Measurements from ENCODE around the gene ANKLE2.

The ANKLE2 gene

DNA sequence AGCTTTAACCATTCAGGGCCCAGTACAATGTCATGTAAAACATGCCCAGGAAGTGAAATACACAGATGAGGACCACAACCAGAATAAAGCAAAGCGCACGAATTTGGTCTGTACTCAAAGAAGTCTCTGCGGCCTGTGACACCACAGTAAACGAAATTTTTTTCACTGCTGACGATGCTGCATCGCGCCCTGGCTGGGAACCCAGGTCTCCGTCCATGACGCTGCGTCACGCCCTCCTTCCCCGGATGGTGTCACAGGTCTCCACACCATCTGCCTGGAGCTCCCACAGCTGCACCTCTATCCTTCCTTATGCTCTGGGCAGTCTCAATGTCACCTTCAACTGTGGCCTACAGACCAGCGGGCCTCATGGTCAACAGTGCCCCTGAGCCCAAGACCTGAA, 17.8 kb downstream of the ANKLE2 start:
- no peak for DNase-seq

DNA sequence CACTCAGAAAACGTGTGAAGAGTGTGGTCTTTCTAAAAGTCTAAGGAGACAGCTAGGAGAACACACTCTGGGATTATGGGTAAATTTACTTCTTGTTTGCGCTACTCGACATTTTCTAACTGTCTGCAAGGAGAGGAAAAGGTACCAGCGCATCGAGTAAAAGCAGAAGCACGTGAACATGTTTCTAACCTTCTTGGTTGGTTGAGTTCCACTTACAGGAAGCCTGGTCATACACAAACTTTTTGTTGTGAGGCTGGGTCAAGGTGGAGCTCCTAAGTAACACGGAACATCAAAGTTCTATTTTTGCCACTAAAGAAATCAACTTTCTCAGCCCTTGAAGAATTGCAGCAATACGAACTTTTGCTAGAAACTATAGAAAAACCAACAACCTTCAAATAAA, 20.0 kb downstream of the ANKLE2 start:
- DNase-seq = no peak

DNA sequence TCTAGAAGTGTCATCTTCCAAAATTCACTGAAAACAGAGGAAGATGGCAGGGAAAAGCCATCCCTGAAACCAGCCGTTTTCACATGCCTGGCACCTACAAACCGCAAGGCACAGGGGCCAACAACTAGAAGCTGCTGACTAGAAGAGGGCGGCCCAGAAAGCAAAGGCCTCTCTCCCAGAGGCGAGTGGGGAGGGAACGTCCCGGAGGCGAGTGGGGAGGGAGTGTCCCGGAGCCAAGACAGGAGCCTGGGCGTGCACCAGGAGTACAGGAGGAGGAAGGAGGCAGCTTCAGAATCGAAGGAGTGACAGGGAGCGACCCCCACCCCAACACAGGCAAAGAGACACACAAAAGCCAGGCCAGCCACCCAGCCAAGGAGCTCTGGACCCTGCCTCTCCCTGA, 21.0 kb downstream of the ANKLE2 start:
- no peak for DNase-seq

DNA sequence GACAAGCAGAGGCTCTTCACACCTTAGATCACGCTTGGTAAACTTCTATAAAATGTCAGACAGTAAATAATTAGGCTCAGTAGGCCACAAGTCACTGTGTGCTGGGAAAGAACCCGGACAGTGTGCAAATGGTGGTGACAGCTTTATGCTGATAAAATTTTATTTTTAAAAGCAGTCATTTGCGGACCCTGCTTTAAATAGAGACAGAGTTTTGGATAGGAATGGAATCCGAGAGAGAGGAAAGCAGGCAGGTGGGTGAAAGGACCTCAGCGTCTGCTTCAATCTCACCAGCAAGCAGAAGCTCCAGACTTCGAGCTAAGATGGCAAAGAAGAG, 21.4 kb downstream of the ANKLE2 start:
- no peak for DNase-seq

DNA sequence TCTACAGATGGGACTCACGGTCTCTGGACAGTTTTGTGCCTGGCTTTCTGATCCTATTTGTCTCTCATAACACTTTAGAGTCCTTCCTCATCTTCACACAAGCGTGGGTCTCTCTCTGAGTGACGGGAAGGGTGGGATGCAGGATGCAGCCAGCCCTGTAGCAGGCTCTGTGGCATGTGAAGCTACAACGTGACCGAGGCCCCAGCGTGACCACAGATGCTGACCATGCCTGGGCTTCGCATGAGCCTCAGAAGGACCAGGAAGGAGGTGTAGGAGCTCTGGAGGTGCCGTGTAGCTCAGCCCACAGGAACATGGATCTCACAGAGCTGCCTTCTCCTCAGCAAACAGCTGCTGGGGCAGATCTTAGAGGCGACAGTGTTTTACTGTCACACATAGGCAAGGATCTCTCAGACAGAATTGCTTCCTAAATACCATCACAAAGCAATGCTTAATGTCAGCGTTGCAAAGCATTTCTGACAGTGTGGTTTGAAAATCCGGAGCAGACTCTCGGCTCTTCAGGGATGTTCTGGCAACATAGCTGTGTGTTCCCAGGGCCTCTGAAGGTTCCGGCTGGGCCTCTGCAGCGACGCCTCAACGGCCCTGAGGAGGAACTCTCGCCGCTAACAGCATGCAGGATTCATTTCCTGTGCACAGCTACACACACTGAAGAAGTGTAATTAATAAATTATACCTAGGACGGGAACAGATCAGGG, 21.9 kb downstream of the ANKLE2 start:
- no peak for DNase-seq

DNA sequence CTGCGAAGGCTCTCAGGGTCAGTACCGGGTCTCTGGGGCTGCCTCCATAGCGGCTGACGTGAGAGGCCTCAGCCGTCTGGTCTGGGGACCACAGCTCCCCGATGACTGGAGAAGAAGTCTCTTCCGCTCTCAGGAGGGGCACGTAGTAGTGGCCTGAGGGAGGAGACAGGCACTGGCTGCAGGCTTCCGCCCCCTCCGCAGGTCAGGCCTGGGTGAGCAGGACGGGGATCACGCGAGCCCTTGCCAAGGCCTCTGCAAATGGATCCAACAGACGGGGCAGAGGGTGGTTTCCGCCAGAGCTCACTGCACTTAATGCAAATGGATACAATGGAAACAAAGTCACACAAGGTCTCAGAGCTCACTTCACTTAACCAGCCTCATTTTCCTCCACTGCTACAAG, 24.7 kb downstream of the ANKLE2 start:
- no peak for DNase-seq

DNA sequence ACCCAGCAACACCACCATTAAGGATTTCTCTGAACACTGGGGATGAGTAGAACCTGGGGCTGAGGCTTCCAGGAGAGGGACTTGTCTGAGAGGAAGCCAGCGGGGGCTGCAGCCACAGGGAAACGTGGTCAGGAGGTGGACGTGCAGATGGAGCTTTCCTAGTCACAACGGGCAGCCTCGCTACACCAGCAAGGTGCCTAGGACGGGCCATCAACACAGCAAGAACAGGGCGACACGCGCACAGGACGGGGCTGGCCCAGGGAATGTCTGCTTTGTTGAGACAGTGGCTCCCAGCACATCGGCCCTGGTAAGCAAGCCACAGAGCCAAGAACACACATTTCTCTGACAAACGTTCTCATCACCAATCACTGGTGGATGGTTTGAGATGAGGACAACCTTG, 25.3 kb downstream of the ANKLE2 start:
- DNase-seq = no peak

DNA sequence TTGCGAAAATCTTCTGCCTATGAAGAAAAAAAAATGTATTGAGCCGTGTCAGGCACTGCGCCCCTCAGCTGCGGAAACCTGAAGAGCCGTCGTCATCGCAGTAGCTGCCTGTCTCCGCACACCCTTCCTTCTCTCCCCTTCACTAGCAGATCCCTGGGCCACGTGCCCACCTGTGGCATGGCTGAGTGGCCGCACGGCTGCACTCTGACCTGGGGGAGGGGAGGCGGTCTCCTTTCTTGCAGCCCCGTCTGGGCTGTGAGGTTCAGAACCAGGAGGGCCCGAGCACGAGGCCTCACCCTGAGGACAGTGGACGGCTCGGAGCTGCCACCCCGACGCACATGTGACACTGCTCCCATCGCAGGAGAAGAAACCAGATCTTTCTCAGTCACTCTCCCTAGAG, 26.1 kb downstream of the ANKLE2 start:
- no peak for DNase-seq

DNA sequence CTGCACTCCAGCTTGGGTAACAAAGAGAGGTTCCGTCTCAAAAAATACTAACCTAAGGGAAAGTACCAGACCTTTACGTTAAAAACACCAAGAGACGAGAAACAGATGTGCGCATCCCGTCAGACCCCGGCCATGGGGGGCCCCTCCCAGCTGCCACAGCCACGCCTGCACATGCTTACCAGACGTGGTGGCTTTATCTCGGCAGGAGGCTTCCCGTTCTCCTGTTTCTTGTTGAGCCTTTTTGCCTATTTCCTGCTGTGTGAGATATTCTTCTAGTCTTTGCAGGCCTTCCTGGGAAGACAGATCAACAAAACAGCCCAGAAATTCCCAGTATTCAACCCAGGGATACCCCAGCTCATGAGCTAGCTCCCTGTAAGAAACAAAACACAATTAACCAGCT, 27.4 kb downstream of the ANKLE2 start:
- no peak for DNase-seq

DNA sequence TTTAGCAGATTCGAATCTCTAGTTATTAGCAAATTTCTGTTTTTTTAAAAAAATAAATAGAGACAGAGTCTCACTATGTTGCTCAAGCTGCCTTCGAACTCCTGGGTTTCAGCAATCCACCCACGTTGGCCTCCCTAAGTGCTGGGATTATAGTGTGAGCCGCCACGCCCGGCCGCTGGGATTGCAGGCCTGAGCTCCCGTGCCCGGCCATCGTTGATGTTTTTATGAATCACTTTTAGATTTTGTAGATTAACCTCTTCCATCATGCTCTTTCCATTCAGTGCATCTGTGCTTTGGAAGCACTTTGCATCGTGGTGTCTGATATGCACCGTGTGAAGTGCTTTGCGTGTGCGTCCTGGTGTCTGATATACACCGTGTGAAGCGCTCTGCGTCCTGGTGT, 30.1 kb downstream of the ANKLE2 start:
- DNase-seq = no peak

DNA sequence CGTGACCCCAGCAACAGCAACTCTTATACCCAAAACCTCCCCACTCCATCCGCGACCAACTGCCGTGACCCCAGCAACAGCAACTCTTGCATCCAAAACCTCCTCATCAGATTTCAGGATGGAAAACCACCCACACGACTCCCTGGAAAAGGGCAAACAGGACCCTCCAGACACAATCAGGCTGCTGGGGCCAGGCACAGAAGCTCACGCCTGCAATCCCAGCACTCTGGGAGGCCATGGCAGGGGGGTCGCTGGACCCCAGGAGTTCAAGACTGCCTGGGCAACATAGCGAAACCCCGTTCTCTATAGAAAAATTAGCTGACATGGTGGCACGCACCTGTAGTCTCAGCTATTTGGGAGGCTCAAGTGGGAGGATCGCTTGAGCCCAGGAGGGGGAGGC, 31.3 kb downstream of the ANKLE2 start:
- no peak for DNase-seq

DNA sequence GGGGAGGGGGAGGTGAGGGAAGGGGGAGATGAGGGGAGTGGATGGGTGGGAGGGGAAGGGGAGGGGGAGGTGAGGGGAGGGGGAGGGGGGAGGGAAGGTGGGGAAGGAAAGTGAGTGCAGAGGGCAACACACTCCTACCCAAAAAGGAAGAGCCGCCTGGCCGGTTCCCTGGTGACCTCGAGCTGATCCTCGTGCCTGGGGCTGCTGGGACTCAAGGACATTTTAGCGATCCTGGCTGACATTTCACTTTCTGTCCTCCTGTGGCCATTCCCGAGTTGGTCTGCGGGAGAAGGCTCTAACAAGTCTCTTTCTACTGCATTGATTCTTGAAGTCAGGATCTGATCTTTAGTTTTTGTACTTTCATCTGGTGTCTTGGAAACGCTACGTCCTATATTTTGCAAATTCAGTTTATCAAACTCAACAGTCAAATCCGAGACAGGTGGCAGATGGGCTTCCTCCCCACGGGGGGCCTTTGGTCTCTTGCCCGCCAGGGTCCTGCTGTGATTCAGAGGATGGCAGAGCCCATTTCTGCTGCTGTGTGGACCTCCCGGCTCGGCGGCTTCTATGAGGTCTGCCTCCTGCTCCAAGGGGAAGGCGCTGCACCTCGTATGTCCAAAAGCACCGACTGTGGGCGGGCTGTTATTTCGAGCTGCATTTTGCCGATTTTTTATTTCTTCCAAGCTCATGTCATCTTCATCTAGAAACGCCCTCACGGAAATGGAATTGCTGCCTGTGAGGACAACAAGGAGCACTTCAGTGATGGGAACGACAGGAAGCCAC, 31.9 kb downstream of the ANKLE2 start:
- DNase-seq = no peak

DNA sequence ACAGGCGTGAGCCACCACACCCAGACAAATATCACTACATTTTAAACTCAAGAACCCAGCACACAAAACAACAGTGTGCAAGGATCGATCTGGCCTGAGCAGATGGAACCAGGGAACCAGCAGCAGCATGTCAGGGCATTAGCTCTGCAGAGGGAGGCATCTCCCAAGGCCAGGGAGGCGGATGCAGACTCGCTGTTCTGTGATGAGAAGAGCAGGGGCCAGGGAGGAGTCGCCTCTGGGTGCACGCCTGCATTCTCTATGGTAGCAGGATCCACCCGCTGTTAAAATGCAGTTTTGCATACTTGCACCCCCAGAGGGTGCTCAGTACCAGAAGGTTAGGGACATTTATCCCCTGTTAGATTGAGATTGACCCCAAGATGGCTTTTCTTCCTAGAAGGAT, 33.1 kb downstream of the ANKLE2 start:
- DNase-seq = no peak

DNA sequence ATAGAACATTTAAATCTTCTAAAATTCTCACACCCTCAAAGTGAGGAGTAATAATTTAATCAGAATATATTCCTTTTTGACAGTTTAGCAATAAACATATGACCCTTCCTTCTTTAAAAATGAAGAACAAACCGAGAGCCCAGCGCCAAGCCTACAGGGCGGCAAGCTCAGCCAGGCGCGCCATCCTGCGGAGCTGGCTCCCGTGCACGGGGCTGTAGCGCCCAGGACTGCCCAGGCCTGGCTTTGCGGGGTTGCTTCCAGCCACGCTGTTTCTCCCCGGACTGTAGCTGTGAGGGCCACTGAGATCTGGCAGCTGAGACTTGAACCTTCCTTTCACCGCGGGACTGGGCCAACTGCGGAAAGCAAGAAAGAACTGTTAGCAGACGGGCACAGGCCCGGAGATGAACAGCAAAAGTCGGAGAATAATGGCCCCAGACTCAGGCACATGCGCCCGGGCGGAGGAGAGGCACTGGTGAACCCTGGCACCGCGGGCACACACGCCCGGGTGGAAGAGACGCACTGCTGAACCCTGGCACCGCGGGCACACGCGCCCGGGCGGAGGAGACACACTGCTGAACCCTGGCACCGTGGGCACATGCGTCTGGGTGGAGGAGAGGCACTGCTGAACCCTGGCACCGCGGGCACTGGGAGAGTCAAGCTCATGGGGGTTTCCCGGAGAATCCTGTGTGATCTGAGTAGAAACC, 34.4 kb downstream of the ANKLE2 start:
- no peak for DNase-seq

DNA sequence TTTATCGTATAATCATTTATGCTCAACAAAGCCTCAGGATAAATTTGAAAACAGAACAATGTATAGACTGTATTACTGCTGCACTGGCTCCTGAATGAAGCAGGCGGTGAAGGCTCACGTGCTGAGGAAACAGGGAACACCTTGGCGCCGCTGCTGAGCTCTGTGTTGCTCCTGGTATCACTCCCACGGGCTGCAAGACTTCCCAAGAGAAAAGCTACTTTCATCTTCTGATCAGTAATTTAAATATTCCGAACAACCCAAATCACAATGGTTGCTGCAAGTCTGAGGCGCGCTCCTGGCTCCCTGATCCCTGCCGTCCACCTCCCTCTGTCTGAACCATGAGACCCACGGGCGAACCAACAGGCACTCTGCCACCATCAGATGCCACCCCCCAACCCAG, 35.2 kb downstream of the ANKLE2 start:
- DNase-seq = no peak

DNA sequence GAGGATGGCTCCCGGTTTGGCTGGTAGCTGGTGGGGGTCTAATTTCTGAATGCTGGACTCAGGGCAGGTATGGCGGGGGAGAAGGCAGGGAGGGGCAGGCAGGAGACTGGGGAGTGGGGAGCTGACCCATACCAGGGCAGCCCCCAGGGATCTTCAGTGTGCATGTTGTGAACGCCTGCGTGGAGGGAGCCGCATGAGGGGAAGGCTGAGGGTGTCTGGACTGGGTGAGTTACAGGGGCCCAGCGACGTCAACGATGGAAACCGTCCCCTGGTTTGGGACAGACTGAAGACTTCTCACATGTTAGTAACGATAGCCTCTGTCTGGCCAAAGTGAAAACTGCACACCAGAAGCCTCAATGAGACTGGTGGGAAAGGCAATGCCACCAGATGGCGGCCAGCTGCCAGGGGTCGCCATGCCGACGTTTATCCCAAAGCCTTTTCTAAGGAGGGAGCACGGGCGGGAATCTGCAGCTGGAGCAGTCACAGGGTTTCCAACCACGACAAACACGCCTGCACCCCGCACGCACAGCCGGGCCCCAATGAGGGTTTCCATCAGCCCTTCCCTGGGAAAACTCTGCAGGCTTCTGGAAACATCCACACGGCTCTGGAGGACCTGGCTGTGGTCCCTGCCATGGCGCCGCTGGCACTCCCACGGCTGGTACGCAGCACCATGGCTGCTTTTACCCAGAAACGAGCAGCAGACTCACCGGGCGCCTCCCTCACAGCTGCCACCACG, 37.0 kb downstream of the ANKLE2 start:
- no peak for DNase-seq

DNA sequence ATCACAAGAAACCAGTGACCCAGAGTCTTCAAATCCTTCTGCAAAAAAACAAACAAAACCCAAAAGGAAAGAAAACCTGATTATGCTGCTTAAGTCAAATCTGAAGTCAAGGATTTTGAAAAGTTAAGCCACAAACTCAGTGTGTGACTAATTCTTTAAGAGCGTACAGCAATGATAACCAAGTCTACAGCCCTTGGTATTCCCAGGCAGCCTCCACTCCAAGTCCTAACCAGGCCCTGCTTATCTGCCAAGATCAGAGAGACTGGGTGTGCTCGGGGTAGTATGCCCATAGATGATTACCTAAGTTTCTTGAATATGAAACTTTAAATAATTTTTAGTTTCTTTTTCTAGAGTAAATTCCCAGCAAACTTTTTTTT, 37.9 kb downstream of the ANKLE2 start:
- no peak for DNase-seq

DNA sequence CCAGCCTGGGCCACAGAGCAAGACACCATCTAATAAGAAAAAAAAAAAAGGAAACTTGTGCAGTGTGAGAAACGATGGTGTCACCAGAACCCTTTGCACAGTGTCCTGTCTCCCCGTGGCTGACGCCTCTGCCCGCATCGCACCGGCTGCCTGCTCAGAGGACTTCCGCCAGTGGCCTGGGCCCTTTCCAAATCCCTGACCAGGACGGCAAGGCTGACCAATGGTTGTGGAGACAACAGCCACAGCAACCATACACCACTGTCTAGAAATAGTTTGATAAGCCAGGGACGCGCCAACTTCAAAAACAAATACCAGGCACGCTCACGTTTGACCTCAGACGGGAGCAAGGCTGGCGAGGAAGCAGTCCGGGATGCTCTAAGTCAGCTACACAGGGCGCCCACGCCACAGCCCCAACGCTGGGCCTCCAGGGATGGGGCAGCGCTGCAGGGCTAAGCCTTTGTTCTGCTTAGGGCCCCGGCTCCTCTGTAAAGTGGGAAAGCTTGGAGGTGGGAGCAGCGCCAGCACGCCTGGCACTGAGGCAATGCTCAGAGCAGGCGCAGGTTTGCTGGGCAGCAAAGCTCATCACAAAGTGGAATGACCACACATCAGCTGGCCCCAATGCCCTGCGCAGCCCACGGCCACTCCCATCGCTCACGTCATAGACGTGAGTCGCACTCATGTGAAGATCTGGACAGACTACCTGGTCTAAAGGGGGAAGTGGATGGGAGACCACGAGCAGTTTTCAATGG, 38.4 kb downstream of the ANKLE2 start:
- no peak for DNase-seq

DNA sequence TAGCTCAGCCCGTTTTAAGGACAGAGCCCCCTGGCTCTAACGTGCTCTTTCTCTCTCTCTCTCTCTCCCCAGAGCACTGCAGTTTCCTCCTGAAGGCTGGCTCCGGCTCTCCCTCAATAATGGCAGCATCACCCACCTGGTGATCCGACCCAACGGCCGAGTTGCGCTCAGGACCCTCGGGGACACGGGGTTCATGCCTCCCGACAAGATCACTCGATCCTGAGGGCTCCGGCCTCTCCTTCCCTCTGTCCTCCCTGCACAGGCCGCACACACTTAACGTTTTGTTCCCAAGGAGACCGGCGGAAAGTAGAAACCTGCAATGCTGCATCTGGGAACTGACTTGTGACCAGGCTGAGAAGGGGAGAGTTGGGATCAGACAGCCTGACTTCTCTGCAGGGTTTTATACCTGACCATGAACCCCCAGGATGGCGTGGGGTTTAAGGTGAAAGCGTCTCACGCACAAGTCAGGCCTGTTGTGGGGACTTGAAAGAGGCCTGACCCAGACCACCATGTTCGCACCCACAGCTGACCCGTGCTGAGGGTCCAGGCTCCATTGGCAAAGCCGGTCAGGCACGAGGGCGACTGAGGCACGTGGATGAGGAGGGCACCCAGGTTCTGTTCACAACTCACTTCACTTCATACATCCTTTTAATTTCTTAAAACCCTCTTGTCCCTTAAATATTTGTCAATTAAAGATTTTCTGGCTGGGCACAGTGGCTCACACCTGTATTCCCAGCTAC, 40.9 kb downstream of the ANKLE2 start:
- no peak for DNase-seq

DNA sequence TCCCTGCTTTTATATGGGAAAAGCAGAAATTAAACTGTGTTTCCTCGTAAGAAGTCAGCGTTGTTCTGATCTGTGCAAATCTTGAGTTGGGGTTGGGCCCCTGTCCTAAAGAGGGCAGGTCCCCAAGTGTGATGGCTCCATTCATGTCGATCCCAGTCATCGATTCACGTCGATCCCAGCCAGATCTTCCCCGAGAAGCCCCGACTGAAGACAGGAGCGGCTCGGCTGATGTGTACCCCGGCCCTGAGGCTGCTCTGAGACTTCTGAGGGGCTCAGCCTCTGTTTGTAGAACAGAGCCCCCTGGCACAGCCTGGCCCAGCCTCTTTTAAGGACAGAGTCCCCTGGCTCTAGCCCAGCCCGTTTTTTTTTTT, 41.7 kb downstream of the ANKLE2 start:
- no peak for DNase-seq

DNA sequence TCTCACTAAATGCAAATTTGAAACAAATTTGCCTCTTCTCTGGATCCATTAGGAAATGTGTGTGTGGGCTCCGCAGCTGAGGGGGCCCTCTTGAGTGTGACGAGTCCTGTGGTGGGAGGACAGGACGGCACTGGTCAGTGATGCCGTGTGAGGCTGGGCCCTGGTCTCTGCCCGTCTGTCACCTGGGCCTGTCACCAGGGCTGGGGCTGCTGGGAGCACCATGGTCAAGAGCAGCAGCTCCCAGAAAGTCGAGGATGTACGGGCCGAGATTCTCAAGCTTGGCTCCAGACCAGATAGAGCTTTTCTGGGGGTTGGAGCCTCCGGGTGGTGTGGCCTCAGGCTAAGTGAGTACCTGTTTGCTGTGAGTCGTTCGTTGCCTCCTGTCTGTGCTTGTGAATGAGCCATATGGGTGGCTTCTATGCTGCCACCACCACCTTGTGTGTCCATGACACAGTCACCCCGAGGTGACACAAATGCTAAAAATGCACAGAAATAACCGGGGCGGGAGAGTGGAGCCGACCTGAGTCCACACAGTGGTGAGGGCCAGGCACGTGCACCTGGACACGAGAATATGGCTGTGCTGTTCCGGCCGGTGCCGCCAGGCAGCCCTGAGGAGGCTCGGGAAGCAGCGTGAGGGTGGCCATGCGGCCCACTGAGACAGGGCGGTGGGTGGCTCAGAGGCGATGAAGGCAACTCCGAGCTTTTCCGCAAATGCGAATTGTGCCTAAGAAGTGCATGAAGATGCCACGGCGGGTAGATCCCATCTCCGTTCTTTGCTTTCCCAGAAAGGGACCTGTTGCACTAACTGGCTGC, 42.3 kb downstream of the ANKLE2 start:
- no peak for DNase-seq

All from GOT3 (cell line).